CD14-positive monocyte (primary cell): Measurements from ENCODE around the gene SLC25A23. TPM values are rescaled to one million over a fixed set of nuclear protein-coding genes. Genes with fewer than 3 reads are reported as not detected.

Experiments used
- DNase-seq, 3 donors: peaks; one replicate each; pipeline ENCODE4 v3.0.0-alpha.2; 2011 to 2022
- H2AFZ ChIP-seq: 2 replicates; pipeline ENCODE4 v1.6.0; 2012; ENCODE audit warnings: mild to moderate bottlenecking, low read depth, low read length, inconsistent platforms; ENCODE audit not compliant: insufficient read depth, poor library complexity, severe bottlenecking
- H3K27ac ChIP-seq, 2 donors: 1 replicate in 1 of 2; 2 replicates in 1 of 2; pipeline ENCODE4 v1.5.1; 2012 to 2013; ENCODE audit warnings: low read length in 2 of 2, control low read depth in 1 of 2, inconsistent platforms in 1 of 2, low read depth in 1 of 2, mild to moderate bottlenecking in 1 of 2
- H3K27me3 ChIP-seq, 2 donors: one replicate each; pipeline versions ENCODE4 v1.6.0 to v1.6.1; 2011 to 2013; ENCODE audit warnings: low read length in 2 of 2; ENCODE audit not compliant: control insufficient read depth in 2 of 2, insufficient read depth in 2 of 2
- H3K36me3 ChIP-seq, 2 donors: replicated peaks in 1 of 2; 1 replicate in 1 of 2; 2 replicates in 1 of 2; pipeline versions ENCODE4 v1.5.1 to v1.6.1; 2012 to 2013; ENCODE audit warnings: low read length in 2 of 2, control low read depth in 1 of 2, inconsistent platforms in 1 of 2, mild to moderate bottlenecking in 1 of 2; ENCODE audit not compliant: insufficient read depth in 2 of 2, control insufficient read depth in 1 of 2
- H3K4me1 ChIP-seq, 2 donors: 1 replicate in 1 of 2; 2 replicates in 1 of 2; pipeline versions ENCODE4 v1.5.1 to v1.6.1; 2012 to 2013; ENCODE audit warnings: low read length in 2 of 2, control low read depth in 1 of 2, inconsistent platforms in 1 of 2, mild to moderate bottlenecking in 1 of 2, moderate library complexity in 1 of 2; ENCODE audit not compliant: insufficient read depth in 2 of 2, control insufficient read depth in 1 of 2
- H3K4me2 ChIP-seq: replicated peaks from 2 replicates; pipeline ENCODE3; 2012; ENCODE audit warnings: low read length, moderate library complexity, mild to moderate bottlenecking; ENCODE audit not compliant: poor library complexity, severe bottlenecking; ENCODE audit errors: extremely low read depth
- H3K4me3 ChIP-seq, 3 experiments: fragments of 200-600 bp in 1 of 3; sonication (generic) in 1 of 3; replicated peaks in 1 of 3; 1 replicate in 2 of 3; 2 replicates in 1 of 3; pipeline ENCODE4 v1.5.1; 2011 to 2013; ENCODE audit warnings: low read length in 3 of 3, mild to moderate bottlenecking in 3 of 3, control low read depth in 2 of 3, low read depth in 2 of 3, inconsistent platforms in 1 of 3, moderate library complexity in 1 of 3
- H3K79me2 ChIP-seq: 2 replicates; pipeline ENCODE4 v1.6.0; 2012; ENCODE audit warnings: mild to moderate bottlenecking, control low read depth, inconsistent platforms, low read length, moderate library complexity; ENCODE audit not compliant: insufficient read depth
- H3K9ac ChIP-seq: 2 replicates; pipeline ENCODE4 v1.6.0; 2017; ENCODE audit warnings: low read length, mild to moderate bottlenecking; ENCODE audit not compliant: insufficient read depth, poor library complexity, severe bottlenecking
- H3K9me3 ChIP-seq, 2 donors: replicated peaks in 1 of 2; 1 replicate in 1 of 2; 2 replicates in 1 of 2; pipeline versions ENCODE4 v1.5.1 to v1.6.1; 2012 to 2013; ENCODE audit warnings: low read length in 2 of 2, control low read depth in 1 of 2; ENCODE audit not compliant: control insufficient read depth in 1 of 2, insufficient read depth in 1 of 2
- H4K20me1 ChIP-seq: 2 replicates; pipeline ENCODE4 v1.6.0; 2012; ENCODE audit warnings: mild to moderate bottlenecking, low read length, control low read depth, moderate library complexity; ENCODE audit not compliant: insufficient read depth
- H3K27ac Mint-ChIP-seq, 7 donors: one replicate each; pipeline ENCODE4 v1.8.0; 2020; ENCODE audit warnings: mild to moderate bottlenecking in 7 of 7, mixed read lengths in 7 of 7, moderate library complexity in 6 of 7, inconsistent platforms in 2 of 7
- H3K27me3 Mint-ChIP-seq, 3 donors: one replicate each; pipeline ENCODE4 v1.8.0; 2021 to 2022; ENCODE audit warnings: low read depth in 3 of 3, mild to moderate bottlenecking in 3 of 3, mixed read lengths in 3 of 3, moderate library complexity in 3 of 3, inconsistent platforms in 1 of 3
- H3K36me3 Mint-ChIP-seq, 2 donors: one replicate each; pipeline ENCODE4 v1.8.0; 2020; ENCODE audit warnings: mixed read lengths in 2 of 2, inconsistent platforms in 1 of 2, mild to moderate bottlenecking in 1 of 2
- H3K4me1 Mint-ChIP-seq: one replicate; pipeline ENCODE4 v1.8.0; 2020; ENCODE audit warnings: mild to moderate bottlenecking, mixed read lengths
- H3K4me3 Mint-ChIP-seq, 2 donors: one replicate each; pipeline ENCODE4 v1.8.0; 2020; ENCODE audit warnings: mild to moderate bottlenecking in 2 of 2, mixed read lengths in 2 of 2, moderate library complexity in 1 of 2
- H3K9me3 Mint-ChIP-seq, 7 donors: one replicate each; pipeline ENCODE4 v1.8.0; 2020 to 2022; ENCODE audit warnings: mixed read lengths in 7 of 7, mild to moderate bottlenecking in 6 of 7, moderate library complexity in 6 of 7, inconsistent platforms in 2 of 7
- CTCF ChIP-seq: fragments of 200-600 bp; IDR thresholded peaks from one replicate; pipeline ENCODE4 v1.8.0; 2022; ENCODE audit warnings: antibody characterized with exemption, mild to moderate bottlenecking
- WGBS: methylation state at CpG from one replicate; pipeline ENCODE4 v1.1.5; 2013; ENCODE audit warnings: missing lambda C conversion rate; ENCODE audit not compliant: insufficient coverage; 5-methylcytosine and 5-hydroxymethylcytosine counted together
- intact Hi-C, 2 donors: fragments of 100-400 bp; cut with micrococcal nuclease; formaldehyde crosslinking; loops; one replicate each; pipeline versions ENCODE4 v1.15.0 to v1.15.1; 2023
- polyA plus RNA-seq, 3 donors: library from polyadenylated mRNA; depleted of rRNA in 1 of 3; unstranded in 2 of 3; stranded (reverse) in 1 of 3; fragments of 300-500 nt in 2 of 3; fragments of >200 nt in 1 of 3; fragmentation: Illumina TruSeq in 2 of 3; gene quantifications; 1 replicate in 2 of 3; 2 replicates in 1 of 3; pipeline ENCODE4 v1.2.3, GENCODE V29; 2012 to 2021

SLC25A23 gene
- polyA plus RNA-seq, 3 donors: 0.11 to 0.15 TPM; not detected in 1

GRCh38 chr19:6413721-6414643 lies 45.6 kb downstream of the SLC25A23 start:
- H3K36me3 ChIP-seq: peaks cover 51 to 55% of the 10 kb centered on the region in 2 donors
- 94% methylated on average over 19 of the region's 42 CpGs for WGBS
- H2AFZ ChIP-seq: no peak overlapping the region
- Mint-ChIP-seq H3K4me3 (no peak overlapping the region), H3K27me3 (peaks cover 0 to 2% (median 1%) of the 10 kb centered on the region in 3 donors), H3K27ac (peak overlapping the region in 2 of 7 donors; percentile 55 to 76), H3K9me3 (peaks cover 0 to 3% (median 0%) of the 10 kb centered on the region in 7 donors), H3K4me1 (no peaks in the 10 kb centered on the region), H3K36me3 (peaks cover 52 to 59% of the 10 kb centered on the region in 2 donors)
- H3K4me2 ChIP-seq: no peak overlapping the region
- no peaks in the 10 kb centered on the region for H3K27me3 ChIP-seq
- no peak overlapping the region for H3K9ac ChIP-seq
- no peak overlapping the region for H3K27ac ChIP-seq
- peaks cover 9% of the 10 kb centered on the region for H3K79me2 ChIP-seq
- H4K20me1 ChIP-seq: peaks cover 13% of the 10 kb centered on the region
- no peak overlapping the region for H3K4me3 ChIP-seq
- intact Hi-C loops: no loop called here
- no peak for DNase-seq
- H3K4me1 ChIP-seq: no peaks in the 10 kb centered on the region
- no peak for TF ChIP-seq CTCF
- H3K9me3 ChIP-seq: no peaks in the 10 kb centered on the region

- TF ChIP-seq CTCF: no peak
- WGBS: no CpG with 5 or more reads among the region's 10 CpGs
Measured at GRCh38 chr19:6413291-6413690, 46.3 kb downstream of the SLC25A23 start.

More at GRCh38 chr19:6413291-6413690, 46.3 kb downstream of the SLC25A23 start:
- H3K27ac ChIP-seq: no peak overlapping the region
- H3K9ac ChIP-seq: no peak overlapping the region
- peaks cover 6% of the 10 kb centered on the region for H4K20me1 ChIP-seq
- peaks cover 45 to 48% of the 10 kb centered on the region in 2 donors for H3K36me3 ChIP-seq
- no peak overlapping the region for H3K4me2 ChIP-seq
- peaks cover 0 to 3% (median 0%) of the 10 kb centered on the region in 7 donors for H3K9me3 Mint-ChIP-seq
- no peak overlapping the region for H3K4me3 Mint-ChIP-seq
- peak overlapping the region in 1 of 7 donors; percentile 13 for H3K27ac Mint-ChIP-seq
- H3K4me1 ChIP-seq: no peaks in the 10 kb centered on the region
- no peak overlapping the region for H2AFZ ChIP-seq
- intact Hi-C loops: no loop called here
- no peaks in the 10 kb centered on the region for H3K9me3 ChIP-seq
- peaks cover 0 to 2% (median 1%) of the 10 kb centered on the region in 3 donors for H3K27me3 Mint-ChIP-seq
- no peak overlapping the region for H3K4me3 ChIP-seq
- no peaks in the 10 kb centered on the region for H3K27me3 ChIP-seq
- H3K4me1 Mint-ChIP-seq: no peaks in the 10 kb centered on the region
- no peak for DNase-seq
- peaks cover 3% of the 10 kb centered on the region for H3K79me2 ChIP-seq
- peaks cover 45 to 53% of the 10 kb centered on the region in 2 donors for H3K36me3 Mint-ChIP-seq
